Islet precursor cell (in vitro differentiated cells): Measurements from ENCODE around the gene RAMP3.
"Not testable (repeated sequence)": the region's sequence is repeated elsewhere in the genome, so short reads cannot be mapped to it uniquely, and the experiment has no call there.

Experiments used
- DNase-seq: peaks from one replicate; pipeline ENCODE4 v3.0.0-alpha.2; 2018

Gene RAMP3

DNA sequence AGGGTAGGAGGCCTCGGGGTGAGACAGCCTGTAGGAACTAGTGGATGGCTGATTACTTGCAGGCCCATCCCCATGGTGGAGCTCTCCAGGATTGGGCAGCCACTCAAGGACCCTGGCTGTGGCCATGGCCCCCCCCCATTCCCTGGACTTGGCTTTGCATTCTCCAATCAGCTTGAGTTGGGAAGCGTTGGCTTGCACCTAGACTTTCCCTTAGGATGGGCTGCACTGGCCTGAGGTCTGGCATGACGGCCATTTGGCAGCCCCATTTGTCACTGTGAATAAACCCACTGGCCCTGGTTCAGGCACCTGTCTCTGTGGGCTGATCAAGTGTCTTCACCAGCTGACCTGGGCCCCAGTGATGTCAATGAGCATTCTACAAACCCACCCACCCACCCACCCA, 41.4 kb downstream of the RAMP3 start:
- no peak for DNase-seq

- no peak for DNase-seq
These were observed 41.9 kb downstream of the RAMP3 start for GRCh38 chr7:45199506-45199905.

DNA sequence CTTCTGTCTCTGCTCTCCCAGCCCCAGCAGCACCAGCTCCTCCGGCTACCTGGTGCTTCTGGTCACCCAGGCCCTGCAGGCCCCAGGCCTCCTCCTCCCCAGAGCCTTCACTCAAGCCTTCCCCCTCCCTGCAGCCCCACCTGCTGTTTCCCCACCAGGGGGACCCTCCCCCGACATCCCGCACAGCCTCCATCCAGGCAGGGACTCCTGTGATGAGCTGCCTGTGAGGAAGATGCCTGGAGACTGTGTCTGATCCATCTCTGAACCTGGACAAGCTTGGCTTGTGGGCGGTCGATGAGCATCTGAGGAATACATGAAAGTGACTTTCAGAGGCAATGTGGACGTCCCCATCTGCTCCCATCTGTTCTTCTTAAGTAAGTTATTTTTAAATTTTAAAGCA, 45.0 kb downstream of the RAMP3 start:
- no peak for DNase-seq

- DNase-seq, result no peak
These were observed 45.4 kb downstream of the RAMP3 start for GRCh38 chr7:45203036-45203435.

- no peak for DNase-seq
These were observed 45.9 kb downstream of the RAMP3 start for GRCh38 chr7:45203459-45203858.

DNA sequence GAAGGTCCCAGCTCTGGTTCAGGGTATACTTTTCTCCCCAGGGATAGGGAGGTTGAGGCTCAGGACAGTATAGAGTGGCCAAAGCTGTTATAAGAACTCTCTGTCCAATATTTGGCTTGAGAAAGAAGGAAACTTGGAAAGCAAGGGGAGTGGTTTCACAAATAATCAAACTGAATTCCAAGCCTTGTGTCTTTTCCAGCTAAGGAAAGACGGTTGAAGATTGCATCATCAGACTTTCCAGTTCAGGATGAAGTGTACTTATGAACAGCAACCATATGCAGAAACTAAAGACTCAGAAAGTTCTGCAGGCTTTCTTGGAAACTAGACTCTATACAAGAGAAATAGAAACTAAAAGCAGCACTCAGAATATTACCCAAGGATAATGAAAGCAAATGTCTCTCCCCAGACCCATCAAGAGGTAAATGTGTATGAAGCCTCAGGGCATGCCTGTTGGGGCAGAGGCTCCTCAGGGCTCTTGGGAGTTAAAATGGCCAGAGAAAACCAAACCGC, 46.4 kb downstream of the RAMP3 start:
- DNase-seq, result no peak

- DNase-seq, result not testable (repeated sequence)
These were observed 48.7 kb downstream of the RAMP3 start for GRCh38 chr7:45206266-45206665.

DNA sequence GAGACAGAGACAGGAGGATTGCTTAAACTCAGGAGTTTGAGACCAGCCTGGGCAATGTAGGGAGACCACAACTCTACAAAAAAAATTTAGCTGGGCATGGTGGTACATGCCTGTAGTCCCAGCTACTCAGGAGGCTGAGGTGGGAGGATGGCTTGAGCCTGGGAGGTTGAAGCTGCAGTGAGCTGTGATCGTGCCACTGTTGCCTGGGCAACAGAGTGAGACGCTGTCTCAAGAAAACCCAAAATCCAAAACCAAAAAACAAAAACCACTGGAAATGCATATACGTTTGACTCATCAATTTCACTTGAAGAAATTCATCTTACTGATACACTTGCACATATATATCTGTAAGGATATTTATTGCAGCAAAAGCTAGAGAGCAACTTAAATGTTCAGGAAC, 52.3 kb downstream of the RAMP3 start:
- not testable (repeated sequence) for DNase-seq

GRCh38 chr7:45211066-45211465, 53.5 kb downstream of the RAMP3 start:
- DNase-seq, result no peak

GRCh38 chr7:45211958-45212357, 54.4 kb downstream of the RAMP3 start:
- DNase-seq, result no peak

DNA sequence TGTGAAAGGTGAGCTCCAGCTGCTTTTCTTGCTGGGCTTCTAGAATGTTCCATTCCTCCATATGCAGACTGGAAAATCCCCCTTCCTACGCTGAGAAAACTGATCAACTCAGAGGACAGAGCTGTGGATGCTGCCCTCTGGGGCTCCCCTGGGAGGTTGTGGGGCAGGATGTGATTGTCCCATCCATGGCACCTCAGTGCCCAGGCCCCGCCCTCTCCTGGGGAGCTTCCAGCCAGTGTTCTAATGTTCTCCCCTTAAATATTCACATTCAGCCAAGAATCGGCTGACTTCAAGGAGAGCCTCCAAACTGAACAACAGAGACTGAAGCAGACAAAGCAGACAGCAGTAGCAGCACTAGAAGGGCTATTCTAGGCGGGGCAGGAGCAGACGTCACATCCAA, 55.0 kb downstream of the RAMP3 start:
- DNase-seq, result peak; percentile 15

GRCh38 chr7:45215601-45216062, 58.0 kb downstream of the RAMP3 start:
- DNase-seq, result peak; percentile 22

DNA sequence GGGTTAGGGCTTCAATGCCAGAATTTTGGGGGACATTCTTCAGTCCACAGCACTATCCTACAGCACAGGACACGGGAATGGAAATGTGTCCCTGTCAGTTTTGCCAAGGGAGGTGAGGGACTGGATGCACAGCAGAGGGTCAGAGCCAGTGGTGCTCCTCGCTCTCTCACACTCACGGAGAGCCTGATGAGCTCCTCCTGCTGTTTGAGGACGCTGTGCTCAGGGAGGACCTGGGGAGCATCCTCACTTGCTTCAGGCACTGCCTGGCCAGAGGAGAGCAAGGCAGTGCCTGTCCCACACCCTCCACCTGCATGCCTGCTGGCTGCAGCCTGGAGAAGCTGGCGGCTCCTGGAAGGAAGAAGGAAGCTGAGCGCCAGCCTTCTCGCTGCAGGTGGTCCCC, 58.6 kb downstream of the RAMP3 start:
- DNase-seq, result peak; percentile 32

GRCh38 chr7:45216622-45217165, 59.1 kb downstream of the RAMP3 start:
- DNase-seq, result no peak

DNA sequence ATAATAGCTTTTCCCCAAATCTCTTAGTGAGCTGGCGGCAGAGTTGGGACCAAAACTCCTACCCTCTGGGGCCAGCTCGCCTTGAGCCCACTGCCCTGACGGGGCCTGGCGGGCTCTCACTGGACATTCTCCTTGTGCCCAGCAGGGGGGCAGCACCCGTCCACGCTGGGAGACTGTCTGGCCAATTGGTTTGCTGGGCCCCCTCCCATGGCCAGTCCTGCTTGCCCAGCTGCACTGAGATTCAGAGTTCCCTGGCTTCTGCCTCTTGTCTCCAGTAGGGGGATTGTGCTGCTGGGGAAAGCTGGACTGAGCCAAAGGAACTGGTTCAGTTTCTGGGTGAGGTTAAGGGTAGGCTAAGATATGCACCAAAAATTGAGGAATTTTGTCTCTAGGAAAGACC, 59.8 kb downstream of the RAMP3 start:
- DNase-seq, result peak; percentile 88

DNA sequence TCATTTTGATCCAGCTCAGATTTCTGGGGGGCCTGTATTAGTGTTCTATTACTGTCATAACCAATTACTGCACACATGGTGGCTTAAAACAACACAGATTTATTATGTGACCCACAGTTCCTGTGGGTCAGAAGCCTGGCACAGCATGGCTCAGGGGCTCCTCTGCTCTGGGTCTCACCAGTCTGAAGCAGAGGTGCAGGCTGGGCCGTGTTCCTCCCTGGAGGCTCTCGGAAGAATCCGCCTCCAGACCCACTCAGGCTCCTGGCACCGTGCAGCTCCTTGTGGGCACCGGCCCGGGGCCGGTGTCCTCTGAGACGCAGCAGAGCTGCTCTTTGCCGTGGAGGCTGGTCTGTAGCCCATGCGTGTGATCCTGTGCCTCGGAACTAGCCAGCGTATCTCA, 61.5 kb downstream of the RAMP3 start:
- DNase-seq, result peak; percentile 32

DNA sequence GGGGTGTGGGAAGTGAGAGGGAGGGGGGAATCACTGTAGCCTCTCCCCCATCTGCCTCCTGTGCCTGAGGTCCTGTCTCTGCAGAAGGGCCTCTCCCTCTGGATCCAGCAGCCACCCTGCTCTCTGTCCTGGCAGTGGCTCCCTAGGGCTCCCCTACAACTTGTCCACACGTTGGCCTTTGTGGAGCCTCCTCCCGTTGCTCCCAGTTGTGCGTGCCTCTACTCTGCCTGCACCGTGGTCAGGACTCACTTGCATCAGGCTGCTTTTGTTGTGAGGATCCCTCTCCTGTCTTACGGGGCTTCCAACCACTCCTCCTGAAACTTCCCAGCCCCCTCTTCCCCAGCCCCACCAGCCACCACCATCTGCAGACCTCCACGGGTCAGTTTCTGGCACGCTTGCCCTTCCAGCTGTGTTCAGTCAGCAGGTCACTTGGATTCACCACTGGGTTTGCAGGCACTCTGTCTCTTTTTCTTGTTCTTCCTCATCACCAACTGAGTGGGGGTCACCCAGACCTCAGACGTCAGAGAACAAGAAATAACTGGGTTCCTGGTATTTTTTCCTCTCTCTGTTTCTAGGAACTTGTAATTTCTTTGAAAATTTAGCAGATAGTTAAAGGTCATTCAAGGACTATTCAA, 62.3 kb downstream of the RAMP3 start:
- DNase-seq, result peak; percentile 29

DNA sequence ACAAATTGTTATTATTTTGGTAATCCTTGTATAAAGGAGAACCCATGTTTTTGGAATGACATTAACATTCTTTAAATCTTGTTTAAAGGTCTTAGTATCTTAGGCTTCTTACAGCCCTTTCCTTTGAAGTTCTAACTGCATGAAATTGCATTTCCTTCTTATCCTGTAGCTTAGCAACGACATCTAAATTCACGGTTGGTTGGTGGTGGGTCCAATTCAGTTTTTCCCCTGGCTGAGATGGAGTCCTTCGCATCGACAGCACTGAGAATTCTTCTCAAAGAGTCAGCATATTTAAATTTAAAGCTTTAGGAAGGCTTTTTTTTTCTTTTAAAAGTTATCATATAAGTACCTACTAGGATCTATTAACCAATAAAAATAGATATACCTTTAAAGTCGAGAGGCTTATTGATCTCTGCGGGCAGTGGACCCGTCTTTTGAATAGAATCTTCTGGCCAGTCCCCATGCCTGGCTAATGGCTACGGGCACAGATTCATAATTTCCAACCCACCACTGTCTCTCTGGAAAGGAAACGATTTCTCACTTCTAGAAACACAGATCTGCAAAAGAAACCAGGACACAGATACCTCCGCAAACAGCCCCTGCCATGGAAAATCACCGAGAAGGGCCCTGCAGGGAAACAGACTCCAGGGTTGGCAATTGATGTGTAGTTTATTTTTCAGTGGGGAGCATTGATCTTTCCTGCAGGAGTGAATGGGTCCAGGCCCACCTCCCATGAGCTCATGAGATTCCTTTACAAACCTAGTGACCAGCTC, 63.4 kb downstream of the RAMP3 start:
- peak; percentile 19 for DNase-seq

GRCh38 chr7:45221896-45222604, 64.5 kb downstream of the RAMP3 start:
- peak; percentile 25 for DNase-seq

GRCh38 chr7:45223078-45223477, 65.5 kb downstream of the RAMP3 start:
- DNase-seq, result no peak

DNA sequence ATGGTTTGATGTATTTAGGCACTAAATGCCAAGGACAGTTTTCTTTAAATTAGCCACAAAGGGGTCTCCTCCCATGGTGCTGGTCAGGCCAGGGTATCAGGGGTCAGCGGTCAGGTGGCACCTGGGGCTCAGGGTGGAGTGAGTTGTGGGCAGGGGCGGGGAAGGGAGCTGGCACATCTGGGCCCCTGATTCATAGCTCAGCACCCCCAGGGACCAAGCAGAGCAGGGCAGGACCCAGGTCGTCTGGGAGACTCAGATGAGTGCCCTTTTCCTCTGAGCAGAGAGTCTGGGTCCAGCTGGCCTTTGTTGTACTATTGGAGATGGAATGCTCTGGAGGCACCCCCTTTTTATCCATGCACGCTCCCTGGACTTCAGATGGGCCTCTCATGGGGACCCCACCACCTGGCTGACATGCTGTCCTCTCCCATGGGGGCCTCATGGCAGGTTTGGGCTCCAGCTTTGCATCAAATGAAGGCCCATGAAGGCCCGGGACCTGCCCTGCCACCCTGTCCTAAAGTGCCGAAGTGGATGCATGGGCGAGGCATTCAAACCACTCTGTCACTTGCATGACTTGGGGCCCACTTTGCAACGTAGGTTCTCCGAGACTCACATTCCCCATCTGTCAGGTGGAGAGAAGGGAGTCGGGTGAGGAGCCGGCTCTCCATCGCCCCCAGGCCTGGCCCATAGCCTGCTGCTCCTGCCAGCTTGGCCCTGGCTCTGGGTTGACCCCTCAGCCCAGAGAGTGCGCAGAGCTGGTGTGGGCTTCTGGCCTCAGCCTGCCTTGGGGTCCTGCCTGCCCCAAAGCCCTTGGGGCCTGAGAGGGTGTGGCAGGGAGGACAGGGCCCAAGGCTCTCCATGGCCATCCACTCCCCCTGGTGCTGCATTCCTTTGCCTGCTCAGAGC, 66.4 kb downstream of the RAMP3 start:
- DNase-seq, result no peak

GRCh38 chr7:45224832-45225231, 67.2 kb downstream of the RAMP3 start:
- DNase-seq, result peak; percentile 61
